Measurements from ENCODE around the gene SNU13.
"Not testable (repeated sequence)": the region's sequence is repeated elsewhere in the genome, so short reads cannot be mapped to it uniquely, and the experiment has no call there.

Gene SNU13

DNA sequence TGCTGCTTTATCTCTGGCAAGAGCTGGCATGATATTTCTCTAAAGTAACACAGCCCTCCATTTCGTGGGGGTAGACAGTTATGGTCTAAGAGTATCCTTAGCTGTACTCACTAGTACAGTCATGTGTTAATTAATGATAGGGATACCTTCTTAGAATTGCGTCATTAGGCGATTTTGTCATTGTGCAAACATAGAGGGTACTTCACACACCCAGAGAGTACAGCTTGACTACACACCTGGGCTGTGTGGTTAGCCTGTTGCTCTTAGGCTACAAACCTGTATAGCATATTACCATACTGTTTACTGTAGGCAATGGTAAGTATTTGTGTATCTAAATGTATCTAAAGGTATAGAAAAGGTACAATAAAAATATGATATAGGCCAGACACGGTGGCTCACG lies 50.5 kb downstream of the SNU13 start:
- DNase-seq = no peak

DNA sequence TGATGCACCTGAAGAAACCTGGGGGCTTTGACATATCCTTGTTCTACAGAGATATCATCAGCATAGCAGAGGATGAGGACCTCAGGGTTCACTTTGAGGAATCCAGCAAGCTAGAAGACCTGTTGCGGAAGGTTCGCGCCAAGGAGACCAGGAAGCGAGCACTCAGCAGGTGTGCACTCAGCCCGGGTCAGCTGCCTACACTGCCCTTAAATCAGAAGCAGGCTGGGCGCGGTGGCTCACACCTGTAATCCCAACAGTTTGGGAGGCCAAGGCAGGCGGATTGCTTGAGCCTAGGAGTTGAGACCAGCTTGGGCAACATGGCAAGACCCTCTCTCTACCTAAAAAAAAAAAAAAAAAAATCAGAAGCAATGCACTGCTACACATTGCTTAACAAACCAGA lies 51.0 kb downstream of the SNU13 start:
- DNase-seq = not testable (repeated sequence)

DNA sequence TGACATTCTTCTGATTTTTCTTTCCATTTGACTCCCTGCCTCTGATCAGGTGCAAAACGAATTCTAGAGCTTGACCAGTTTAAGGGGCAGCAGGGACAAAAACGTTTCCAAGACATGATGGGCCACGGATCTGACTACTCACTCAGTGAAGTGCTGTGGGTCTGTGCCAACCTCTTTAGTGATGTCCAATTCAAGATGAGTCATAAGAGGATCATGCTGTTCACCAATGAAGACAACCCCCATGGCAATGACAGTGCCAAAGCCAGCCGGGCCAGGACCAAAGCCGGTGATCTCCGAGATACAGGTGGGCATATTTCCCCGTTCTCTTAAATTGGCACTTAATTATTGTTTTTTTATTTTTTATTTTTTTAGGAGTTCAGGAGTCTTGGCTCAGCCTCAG lies 52.2 kb downstream of the SNU13 start:
- no peak for DNase-seq

DNA sequence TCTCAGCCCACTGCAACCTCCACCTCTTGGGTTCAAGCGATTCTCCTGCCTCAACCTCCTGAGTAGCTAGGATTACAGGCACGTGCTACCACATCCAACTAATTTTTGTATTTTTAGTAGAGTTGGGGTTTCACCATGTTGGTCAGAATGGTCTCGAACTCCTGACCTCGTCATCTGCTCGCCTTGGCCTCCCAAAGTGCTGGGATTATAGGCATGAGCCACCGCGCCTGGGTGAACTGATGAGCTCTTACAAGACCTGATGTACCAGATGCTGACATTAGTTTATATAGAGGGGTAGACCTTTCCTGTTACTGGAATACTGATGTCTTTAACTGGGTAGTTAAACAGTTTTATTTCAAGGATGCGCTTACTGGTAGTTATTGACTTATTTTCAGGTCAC lies 54.1 kb downstream of the SNU13 start:
- DNase-seq = not testable (repeated sequence)

DNA sequence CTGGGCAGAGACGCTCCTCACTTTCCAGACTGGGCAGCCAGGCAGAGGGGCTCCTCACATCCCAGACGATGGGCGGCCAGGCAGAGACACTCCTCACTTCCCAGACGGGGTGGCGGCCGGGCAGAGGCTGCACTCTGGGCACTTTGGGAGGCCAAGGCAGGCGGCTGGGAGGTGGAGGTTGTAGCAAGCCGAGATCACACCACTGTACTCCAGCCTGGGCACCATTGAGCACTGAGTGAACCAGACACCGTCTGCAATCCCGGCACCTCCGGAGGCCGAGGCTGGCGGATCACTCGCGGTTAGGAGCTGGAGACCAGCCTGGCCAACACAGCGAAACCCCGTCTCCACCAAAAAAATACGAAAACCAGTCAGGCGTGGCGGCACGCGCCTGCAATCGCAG lies 57.1 kb downstream of the SNU13 start:
- not testable (repeated sequence) for DNase-seq

DNA sequence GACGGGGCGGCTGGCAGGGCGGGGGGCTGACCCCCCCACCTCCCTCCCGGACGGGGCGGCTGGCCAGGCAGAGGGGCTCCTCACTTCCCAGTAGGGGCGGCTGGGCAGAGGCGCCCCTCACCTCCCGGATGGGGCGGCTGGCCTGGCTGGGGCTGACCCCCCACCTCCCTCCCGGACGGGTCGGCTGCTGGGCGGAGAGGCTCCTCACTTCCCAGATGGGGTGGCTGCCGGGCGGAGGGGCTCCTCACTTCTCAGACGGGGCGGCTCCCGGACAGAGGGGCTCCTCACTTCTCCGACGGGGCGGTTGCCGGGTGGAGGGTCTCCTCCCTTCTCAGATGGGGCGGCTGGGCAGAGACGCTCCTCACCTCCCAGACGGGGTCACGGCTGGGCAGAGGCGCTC lies 57.6 kb downstream of the SNU13 start:
- not testable (repeated sequence) for DNase-seq

DNA sequence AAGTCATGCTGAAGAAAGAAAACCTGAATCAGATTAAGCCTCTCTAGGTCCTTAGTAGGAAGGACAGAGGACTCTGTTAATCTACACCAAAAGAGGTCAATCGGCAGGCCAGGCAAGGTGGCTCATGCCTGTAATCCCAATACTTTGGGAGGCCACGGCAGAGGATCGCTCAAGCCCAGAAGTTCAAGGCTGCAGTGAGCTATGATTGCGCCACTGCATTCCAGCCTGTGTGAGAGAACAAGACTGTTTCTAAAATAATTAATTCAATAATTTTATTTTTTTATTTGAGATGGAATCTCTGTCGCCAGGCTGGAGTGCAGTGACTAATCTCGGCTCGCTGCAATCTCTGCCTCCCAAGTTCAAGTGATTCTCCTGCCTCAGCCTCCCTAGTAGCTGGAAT lies 63.1 kb downstream of the SNU13 start:
- DNase-seq = no peak
